Natural killer cell treated with Interleukin-12 subunit alpha and Interleukin-12 subunit beta and Interleukin-15 and Interleukin-18, amount 100 ng/mL, for 72 hours (primary cell): ENCODE measurements around the gene IL33. TPM values are rescaled to one million over a fixed set of nuclear protein-coding genes. Genes with fewer than 3 reads are reported as not detected.

Experiments used
- ATAC-seq, 2 donors: fragments of 150-1000 bp; cut with Tn5 transposase in 1 of 2; sonication (Bioruptor Pico), chemical (Tn5 transposase) in 1 of 2; 2 replicates each; pipeline ENCODE4 v1.10.0; 2021
- DNase-seq: peaks from one replicate; pipeline ENCODE4 v3.0.0; 2022; ENCODE audit warnings: low spot score
- H3K27ac Mint-ChIP-seq, 2 donors: 1 replicate in 1 of 2; 2 replicates in 1 of 2; pipeline ENCODE4 v1.8.0; 2022; ENCODE audit warnings: mixed read lengths in 2 of 2, mild to moderate bottlenecking in 1 of 2, moderate library complexity in 1 of 2
- H3K27me3 Mint-ChIP-seq, 2 donors: 1 replicate in 1 of 2; 2 replicates in 1 of 2; pipeline ENCODE4 v1.8.0; 2022; ENCODE audit warnings: mixed read lengths in 2 of 2
- H3K36me3 Mint-ChIP-seq: one replicate; pipeline ENCODE4 v1.8.0; 2022; ENCODE audit warnings: mixed read lengths
- H3K4me1 Mint-ChIP-seq, 2 donors: 1 replicate in 1 of 2; 2 replicates in 1 of 2; pipeline ENCODE4 v1.8.0; 2022; ENCODE audit warnings: low read depth in 2 of 2, mixed read lengths in 2 of 2, mild to moderate bottlenecking in 1 of 2
- H3K4me3 Mint-ChIP-seq: one replicate; pipeline ENCODE4 v1.8.0; 2022; ENCODE audit warnings: mixed read lengths
- H3K9me3 Mint-ChIP-seq: 2 replicates; pipeline ENCODE4 v1.8.0; 2022; ENCODE audit warnings: mixed read lengths
- total RNA-seq, 2 donors: library from RNA; stranded (reverse); gene quantifications; one replicate each; pipeline ENCODE4 v1.2.3, GENCODE V29; 2022

The IL33 gene
- total RNA-seq, 2 donors from 2014 or later = not detected

DNA sequence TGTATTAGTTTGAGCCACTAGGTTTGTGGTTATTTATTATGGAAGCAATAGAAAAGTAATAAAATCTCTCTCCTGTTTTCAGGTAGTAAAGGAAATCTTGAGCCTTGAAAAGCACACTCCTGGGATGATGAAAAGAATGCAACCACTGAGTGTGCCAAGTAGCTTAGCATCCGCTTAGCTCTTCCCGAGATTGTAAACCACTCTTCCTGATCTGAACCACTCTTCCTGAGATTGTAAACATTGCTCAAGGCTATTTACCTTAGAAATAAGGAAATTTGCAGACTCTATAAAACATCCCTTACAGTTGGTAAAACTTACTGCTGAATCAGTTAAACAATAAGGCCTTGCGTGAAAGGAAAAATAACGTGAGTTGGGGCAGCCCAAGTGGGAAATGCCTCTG lies 17.4 kb upstream of the IL33 start:
- DNase-seq (no peak), ATAC-seq (no peak)
- no peaks in the 10 kb centered on the region for H3K36me3 Mint-ChIP-seq
- H3K4me3 Mint-ChIP-seq = no peak overlapping the region
- H3K9me3 Mint-ChIP-seq = no peaks in the 10 kb centered on the region
- peaks cover 17 to 31% of the 10 kb centered on the region in 2 donors for H3K27me3 Mint-ChIP-seq
- no peaks in the 10 kb centered on the region for H3K4me1 Mint-ChIP-seq
- no peak overlapping the region for H3K27ac Mint-ChIP-seq

DNA sequence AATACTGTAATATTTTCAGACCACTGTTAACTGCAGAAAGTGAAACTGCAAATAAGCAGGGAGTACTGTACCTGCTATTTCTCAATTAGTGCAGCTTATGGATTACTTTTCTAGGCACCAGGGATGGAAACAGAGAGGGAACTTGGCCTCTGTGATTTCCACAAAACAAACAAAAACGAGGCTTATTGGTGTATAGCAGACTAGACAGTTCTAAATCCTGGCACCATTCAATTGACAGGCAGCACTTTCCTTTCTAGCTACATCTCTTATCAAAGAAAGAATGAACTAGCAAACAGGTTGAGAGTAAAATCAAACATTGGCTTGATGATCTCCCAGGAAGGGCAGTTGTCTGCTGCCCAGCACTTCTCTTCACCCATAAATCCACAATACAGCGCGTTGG lies 16.0 kb upstream of the IL33 start:
- H3K27ac Mint-ChIP-seq = no peak overlapping the region

DNA sequence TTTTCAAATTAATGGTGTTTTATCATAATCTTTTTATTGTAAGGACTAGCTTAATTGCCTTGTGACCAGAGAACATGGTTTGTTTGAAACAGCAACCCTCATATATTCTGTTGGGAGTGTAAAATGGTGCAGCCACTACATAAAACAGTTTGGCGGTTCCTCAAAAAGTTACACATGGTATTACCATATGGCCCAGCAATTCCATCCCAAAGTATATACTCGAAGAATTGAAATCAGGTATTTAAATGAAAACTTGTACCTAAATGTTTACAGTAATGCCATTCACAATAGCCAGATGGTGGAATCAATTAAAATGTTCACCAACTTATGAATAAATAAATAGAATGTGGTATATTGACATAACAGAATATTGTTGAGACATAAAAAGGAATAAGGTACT lies 14.8 kb upstream of the IL33 start:
- DNase-seq (no peak), ATAC-seq (no peak)
- H3K36me3 Mint-ChIP-seq = peaks cover 4% of the 10 kb centered on the region
- no peak overlapping the region for H3K4me3 Mint-ChIP-seq
- peaks cover 18 to 50% of the 10 kb centered on the region in 2 donors for H3K27me3 Mint-ChIP-seq
- no peak overlapping the region for H3K27ac Mint-ChIP-seq
- H3K9me3 Mint-ChIP-seq = peaks cover 4% of the 10 kb centered on the region
- H3K4me1 Mint-ChIP-seq = no peaks in the 10 kb centered on the region

More for the DNA sequence above, 16.0 kb upstream of the IL33 start:
- Mint-ChIP-seq H3K27me3 (peaks cover 14 to 38% of the 10 kb centered on the region in 2 donors), H3K9me3 (no peaks in the 10 kb centered on the region), H3K4me1 (no peaks in the 10 kb centered on the region), H3K4me3 (no peak overlapping the region), H3K36me3 (no peaks in the 10 kb centered on the region)
- DNase-seq = no peak
- no peak for ATAC-seq

DNA sequence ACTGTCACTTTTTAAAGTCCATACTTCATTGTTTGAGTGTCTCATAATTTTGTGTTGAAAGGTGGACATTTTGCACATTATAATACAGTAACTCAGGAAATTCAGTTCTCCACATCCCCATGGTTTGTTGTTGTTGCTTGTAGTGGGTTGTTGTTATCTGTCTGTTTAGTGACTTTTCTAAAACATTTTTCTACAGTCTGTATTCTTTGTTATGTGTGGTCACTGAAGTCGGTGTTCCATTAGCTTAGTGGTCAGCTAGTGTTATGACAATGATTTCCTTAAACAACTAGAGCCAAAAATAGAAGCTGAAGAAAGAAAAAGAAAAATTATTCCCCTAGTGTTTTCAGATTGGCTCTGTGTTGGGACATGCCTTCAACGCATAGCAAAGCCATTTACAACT lies 5.6 kb upstream of the IL33 start:
- Mint-ChIP-seq H3K9me3 (peaks cover 16% of the 10 kb centered on the region), H3K27ac (no peak overlapping the region), H3K4me1 (no peaks in the 10 kb centered on the region), H3K4me3 (no peak overlapping the region), H3K36me3 (peaks cover 24% of the 10 kb centered on the region), H3K27me3 (peaks cover 9 to 37% of the 10 kb centered on the region in 2 donors)
- DNase-seq (no peak), ATAC-seq (no peak)

DNA sequence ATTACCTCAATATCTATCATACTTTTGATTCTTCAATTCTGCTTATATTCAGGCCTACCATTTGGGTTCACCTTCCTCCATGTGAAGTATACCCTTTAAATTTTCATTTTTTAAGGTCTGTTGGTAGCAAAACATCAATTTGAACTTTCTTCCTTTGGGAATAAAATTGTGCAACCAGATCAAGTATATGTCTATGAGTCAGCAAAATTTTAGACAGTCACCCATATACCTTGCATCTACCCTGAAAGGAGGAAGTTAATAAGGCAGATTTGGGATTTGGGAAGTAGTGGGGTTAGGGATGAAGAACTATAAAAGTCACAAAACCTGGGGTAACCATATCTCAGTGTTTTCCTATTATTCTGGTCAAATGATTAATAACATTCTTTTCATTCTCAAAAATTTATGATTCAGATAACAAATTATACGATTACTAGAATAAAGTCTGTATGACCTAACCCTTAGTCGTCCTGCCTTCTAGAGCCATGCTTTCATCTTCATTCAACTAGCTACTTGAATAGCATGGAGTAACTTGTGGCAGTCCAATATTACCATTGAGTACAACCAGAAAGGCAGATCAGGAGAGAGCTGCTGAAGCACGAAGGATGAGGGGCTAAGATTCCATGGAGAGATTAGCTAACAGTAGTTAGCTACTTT lies 2.8 kb upstream of the IL33 start:
- H3K9me3 Mint-ChIP-seq = peaks cover 12% of the 10 kb centered on the region

DNA sequence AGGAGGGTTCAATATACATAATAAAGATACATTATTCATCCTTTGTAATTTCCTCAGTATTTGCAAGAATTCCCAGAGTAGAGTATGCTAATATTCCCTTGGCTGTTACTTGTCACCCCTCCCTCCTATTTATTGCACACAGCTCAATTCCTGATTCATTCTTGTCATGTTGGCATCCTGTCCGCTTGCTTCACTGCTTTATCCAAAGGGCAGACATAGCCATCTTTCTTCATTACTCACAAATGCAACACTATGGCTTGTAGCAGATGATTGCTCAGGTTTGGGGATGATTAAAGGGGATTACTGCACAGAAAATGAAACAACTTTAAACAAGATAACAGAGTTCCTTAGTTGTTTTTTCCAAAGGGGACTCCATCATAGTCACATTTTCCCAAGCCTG lies 1.2 kb upstream of the IL33 start:
- Mint-ChIP-seq H3K27me3 (peaks cover 18 to 44% of the 10 kb centered on the region in 2 donors), H3K9me3 (peaks cover 6% of the 10 kb centered on the region)
- ATAC-seq = no peak

More for the DNA sequence above, 2.8 kb upstream of the IL33 start:
- Mint-ChIP-seq H3K36me3 (peaks cover 20% of the 10 kb centered on the region), H3K4me1 (no peaks in the 10 kb centered on the region), H3K27me3 (peaks cover 14 to 39% of the 10 kb centered on the region in 2 donors), H3K4me3 (no peak overlapping the region), H3K27ac (no peak overlapping the region)
- DNase-seq = no peak
- ATAC-seq = no peak

DNA sequence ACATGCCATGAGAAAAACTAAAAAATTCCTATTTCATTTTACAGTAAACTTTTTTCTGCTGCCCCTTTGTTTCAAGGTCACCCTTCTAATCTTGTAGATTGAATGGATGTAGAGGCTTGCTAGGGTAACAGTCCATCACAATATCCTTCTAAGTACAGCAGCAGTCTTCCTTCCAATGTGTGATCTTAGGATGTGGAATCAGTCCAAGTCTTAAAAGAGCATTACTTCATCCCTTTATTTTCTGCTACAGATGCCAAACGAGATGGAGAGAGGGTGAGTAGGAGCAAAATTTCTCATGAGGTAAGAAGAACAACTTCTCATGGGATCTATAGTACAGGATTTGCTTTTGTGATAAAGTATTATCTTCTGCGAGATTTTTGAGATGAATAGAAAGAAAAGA lies 704 bp upstream of the IL33 start:
- no peak overlapping the region for H3K27ac Mint-ChIP-seq
- H3K36me3 Mint-ChIP-seq = peaks cover 12% of the 10 kb centered on the region
- ATAC-seq (no peak), DNase-seq (no peak)
- no peaks in the 10 kb centered on the region for H3K4me1 Mint-ChIP-seq
- peaks cover 4% of the 10 kb centered on the region for H3K9me3 Mint-ChIP-seq
- H3K4me3 Mint-ChIP-seq = no peak overlapping the region
- H3K27me3 Mint-ChIP-seq = peaks cover 18 to 44% of the 10 kb centered on the region in 2 donors

More for the DNA sequence above, 1.2 kb upstream of the IL33 start:
- Mint-ChIP-seq H3K4me1 (no peaks in the 10 kb centered on the region), H3K4me3 (no peak overlapping the region), H3K27ac (no peak overlapping the region), H3K36me3 (peaks cover 16% of the 10 kb centered on the region)
- DNase-seq = no peak

DNA sequence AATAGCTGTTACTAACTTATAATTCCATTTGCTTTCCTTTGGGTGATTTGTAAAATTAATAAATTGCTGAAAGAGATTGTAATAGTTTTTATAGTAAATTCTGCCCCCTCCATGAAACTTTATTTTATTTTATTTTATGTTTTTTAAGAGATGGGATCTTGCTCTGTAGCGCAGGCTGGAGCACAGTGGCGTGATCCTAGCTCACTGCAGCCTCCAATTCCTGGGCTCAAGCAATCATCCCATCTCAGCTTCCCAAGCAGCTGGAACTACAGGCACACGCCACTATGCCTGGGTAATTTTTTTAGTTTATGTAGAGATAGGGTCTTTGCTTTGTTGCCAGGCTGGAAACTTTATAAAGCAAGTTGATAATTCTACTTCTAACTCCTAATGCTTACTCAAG lies 395 bp downstream of the IL33 start:
- no peaks in the 10 kb centered on the region for H3K4me1 Mint-ChIP-seq
- no peak overlapping the region for H3K4me3 Mint-ChIP-seq
- ATAC-seq (no peak), DNase-seq (no peak)
- H3K36me3 Mint-ChIP-seq = peaks cover 2% of the 10 kb centered on the region
- no peak overlapping the region for H3K27ac Mint-ChIP-seq
- H3K27me3 Mint-ChIP-seq = peaks cover 21 to 44% of the 10 kb centered on the region in 2 donors
- H3K9me3 Mint-ChIP-seq = no peaks in the 10 kb centered on the region

DNA sequence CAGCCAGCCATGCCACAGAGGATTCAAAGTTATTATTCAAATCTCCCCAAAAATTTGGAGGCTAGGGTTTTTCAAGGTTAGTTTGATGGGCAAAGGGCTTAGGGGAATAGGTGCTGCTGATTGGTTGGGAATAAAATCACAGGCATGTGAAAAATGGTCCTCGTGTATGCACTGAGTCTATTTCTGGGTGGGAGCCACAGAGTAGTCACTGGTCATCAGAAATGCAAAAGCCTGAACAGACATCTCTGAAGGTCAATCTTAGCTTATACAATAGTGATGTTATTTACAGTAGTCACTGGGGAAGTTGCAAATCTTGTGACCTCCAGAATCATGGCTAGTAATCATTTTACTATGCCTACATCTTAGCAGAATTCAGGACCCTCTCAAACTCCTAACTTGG lies 1.3 kb downstream of the IL33 start:
- ATAC-seq (no peak), DNase-seq (no peak)
- Mint-ChIP-seq H3K9me3 (no peaks in the 10 kb centered on the region), H3K27me3 (peaks cover 21 to 43% of the 10 kb centered on the region in 2 donors), H3K4me3 (no peak overlapping the region), H3K36me3 (no peaks in the 10 kb centered on the region), H3K27ac (no peak overlapping the region), H3K4me1 (no peaks in the 10 kb centered on the region)

DNA sequence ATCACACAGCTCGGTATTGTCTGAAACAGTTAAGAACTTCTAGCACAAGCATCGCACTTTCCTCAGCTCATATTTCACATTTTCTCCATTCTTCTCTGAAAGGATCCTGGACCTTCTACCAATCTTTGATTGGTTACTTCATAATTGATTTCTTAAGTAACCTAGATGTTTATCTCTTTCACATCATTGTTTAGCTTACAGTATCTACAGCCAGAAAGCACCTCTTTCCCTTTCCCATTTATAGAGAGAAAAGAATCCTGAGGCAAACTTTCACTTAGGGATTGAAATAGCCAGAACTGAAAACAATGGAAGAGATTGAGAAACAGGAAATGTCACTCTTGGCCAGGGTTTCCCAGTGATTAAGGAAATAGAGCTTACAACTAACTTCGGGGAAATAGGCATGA lies 2.5 kb downstream of the IL33 start:
- no peaks in the 10 kb centered on the region for H3K36me3 Mint-ChIP-seq
- no peaks in the 10 kb centered on the region for H3K9me3 Mint-ChIP-seq
- ATAC-seq (no peak), DNase-seq (no peak)
- no peak overlapping the region for H3K27ac Mint-ChIP-seq
- no peak overlapping the region for H3K4me3 Mint-ChIP-seq
- peaks cover 19 to 31% of the 10 kb centered on the region in 2 donors for H3K27me3 Mint-ChIP-seq
- no peaks in the 10 kb centered on the region for H3K4me1 Mint-ChIP-seq

DNA sequence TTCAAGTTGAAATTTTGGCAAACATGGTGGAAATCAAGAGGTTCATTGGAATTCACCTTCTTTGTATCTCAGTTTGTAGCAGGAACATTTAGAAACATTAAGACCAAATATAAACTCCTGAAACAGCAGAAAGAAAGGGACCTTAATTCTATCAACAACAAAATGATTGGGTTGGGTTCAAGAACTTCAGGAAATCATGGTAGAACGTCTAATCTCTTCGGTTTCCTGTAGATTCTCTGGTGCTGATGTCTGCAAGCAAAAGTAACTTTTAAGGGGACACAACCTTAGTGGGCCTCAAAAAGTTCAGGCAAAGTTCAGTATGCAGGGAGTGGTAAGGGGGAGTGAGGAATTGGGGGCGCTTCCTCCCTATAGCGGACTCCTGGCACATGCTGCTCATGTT lies 3.4 kb downstream of the IL33 start:
- no peak for ATAC-seq
- H3K4me1 Mint-ChIP-seq = no peaks in the 10 kb centered on the region
- H3K27me3 Mint-ChIP-seq = peaks cover 19 to 29% of the 10 kb centered on the region in 2 donors
- H3K36me3 Mint-ChIP-seq = no peaks in the 10 kb centered on the region
- no peaks in the 10 kb centered on the region for H3K9me3 Mint-ChIP-seq
- no peak overlapping the region for H3K4me3 Mint-ChIP-seq
- H3K27ac Mint-ChIP-seq = no peak overlapping the region
- DNase-seq = no peak

DNA sequence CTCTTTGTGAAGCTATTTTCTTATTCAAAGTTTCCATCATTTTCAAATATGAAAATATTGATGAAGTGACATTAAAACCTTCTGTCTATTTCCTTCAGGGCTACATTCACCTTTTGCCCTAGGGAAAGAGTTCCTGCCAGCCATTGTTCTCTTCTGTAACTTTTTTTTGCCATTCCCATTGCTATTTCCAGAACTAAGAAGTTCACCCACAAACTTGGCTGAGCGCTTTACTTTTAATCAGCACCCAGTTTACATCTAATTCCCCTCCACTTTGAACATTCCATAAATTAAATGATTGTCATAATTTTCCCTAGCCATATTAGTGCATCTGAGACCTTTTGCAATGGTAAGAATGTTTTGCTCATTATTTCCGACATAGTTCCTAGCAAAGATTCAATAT lies 4.4 kb downstream of the IL33 start:
- Mint-ChIP-seq H3K9me3 (no peaks in the 10 kb centered on the region), H3K4me3 (no peak overlapping the region), H3K27me3 (peaks cover 17 to 23% of the 10 kb centered on the region in 2 donors), H3K36me3 (no peaks in the 10 kb centered on the region), H3K4me1 (no peaks in the 10 kb centered on the region), H3K27ac (no peak overlapping the region)
- ATAC-seq = no peak
- DNase-seq = no peak

DNA sequence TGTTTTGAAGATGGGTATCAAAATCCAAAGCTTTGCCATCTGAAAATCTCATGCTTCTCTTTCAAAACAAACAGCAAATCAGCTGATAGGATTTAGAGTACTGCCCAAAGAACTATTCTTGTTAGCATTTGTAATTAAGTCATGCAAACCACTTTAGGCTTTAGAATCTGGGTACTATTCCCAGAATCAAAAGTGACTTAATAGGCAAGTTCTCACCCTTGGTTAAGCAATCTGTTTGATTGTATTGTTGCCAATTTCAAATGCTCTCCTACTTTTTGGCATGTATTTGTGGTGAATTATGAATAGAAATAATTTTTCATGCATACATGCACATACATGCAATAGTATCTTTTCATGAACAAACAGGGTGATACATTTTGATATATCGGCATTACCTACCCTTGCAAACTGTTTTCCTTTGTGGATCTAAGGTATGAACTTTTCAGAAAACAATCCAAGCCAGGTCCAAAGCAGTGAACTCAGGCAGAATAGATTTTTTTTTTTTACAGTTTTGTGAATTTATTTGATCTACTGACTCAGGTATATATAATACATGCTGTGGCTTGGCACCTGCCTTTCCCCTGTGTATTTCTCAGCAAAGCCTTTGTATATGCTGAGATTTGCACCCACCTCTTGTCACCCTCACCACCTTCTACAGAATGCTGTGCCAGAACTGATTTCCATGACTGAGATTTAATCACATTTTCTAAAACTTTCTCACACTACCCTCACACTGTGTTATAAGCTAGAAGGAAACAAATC lies 9.0 kb downstream of the IL33 start:
- Mint-ChIP-seq H3K27ac (no peak overlapping the region), H3K36me3 (no peaks in the 10 kb centered on the region), H3K27me3 (peaks cover 15 to 26% of the 10 kb centered on the region in 2 donors), H3K4me3 (no peak overlapping the region), H3K4me1 (no peaks in the 10 kb centered on the region), H3K9me3 (no peaks in the 10 kb centered on the region)
- ATAC-seq (no peak), DNase-seq (no peak)

DNA sequence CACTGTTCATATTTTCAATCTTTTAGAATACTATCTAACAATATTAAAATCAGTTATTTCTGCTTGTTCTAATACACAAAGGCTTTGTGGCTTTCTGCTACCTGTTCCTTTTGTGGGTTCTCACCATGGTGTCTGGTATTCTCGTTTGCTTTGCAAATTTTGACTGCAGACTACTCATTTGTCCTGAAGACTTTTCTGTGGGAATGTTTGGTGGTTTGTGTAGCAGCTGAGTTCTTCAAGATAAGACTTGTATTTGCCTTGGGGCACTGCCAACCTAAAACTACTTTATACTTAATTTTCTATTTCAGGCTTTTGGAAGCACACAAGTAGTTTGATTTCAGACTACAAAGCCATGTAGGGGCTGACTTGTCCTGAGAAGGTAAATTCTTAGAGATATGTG lies 11.1 kb downstream of the IL33 start:
- Mint-ChIP-seq H3K9me3 (no peaks in the 10 kb centered on the region), H3K36me3 (no peaks in the 10 kb centered on the region), H3K4me3 (no peak overlapping the region), H3K4me1 (no peaks in the 10 kb centered on the region), H3K27me3 (peaks cover 12 to 26% of the 10 kb centered on the region in 2 donors), H3K27ac (no peak overlapping the region)
- ATAC-seq (no peak), DNase-seq (no peak)
